Stimulated activated effector memory CD8-positive, alpha-beta T cell treated with anti-CD3 and anti-CD28 coated beads, Interleukin-12 subunit alpha, Interleukin-12 subunit beta, amount 100 ng/mL, for 72 hours (primary cell): ENCODE measurements around the gene ADAMTS14.
"Not testable (repeated sequence)": the region's sequence is repeated elsewhere in the genome, so short reads cannot be mapped to it uniquely, and the experiment has no call there.

ENCODE experiments used
- ATAC-seq: fragments of 150-1000 bp; cut with Tn5 transposase; 2 replicates; pipeline ENCODE4 v1.10.0; 2021
- DNase-seq, 2 donors: peaks; one replicate each; pipeline ENCODE4 v3.0.0; 2021 to 2022; ENCODE audit warnings: low spot score in 2 of 2
- H3K27ac Mint-ChIP-seq: one replicate; pipeline ENCODE4 v1.8.0; 2022; ENCODE audit warnings: mild to moderate bottlenecking, mixed read lengths
- H3K36me3 Mint-ChIP-seq: one replicate; pipeline ENCODE4 v1.8.0; 2022; ENCODE audit warnings: mild to moderate bottlenecking, mixed read lengths
- H3K4me1 Mint-ChIP-seq: one replicate; pipeline ENCODE4 v1.8.0; 2022; ENCODE audit warnings: mixed read lengths
- H3K4me3 Mint-ChIP-seq: one replicate; pipeline ENCODE4 v1.8.0; 2022; ENCODE audit warnings: mild to moderate bottlenecking, mixed read lengths
- H3K9me3 Mint-ChIP-seq: one replicate; pipeline ENCODE4 v1.8.0; 2022; ENCODE audit warnings: mixed read lengths

The ADAMTS14 gene

GRCh38 chr10:70664702-70665195, 7.6 kb upstream of the ADAMTS14 start:
- Mint-ChIP-seq H3K4me3 (no peak overlapping the region), H3K9me3 (no peaks in the 10 kb centered on the region), H3K36me3 (no peaks in the 10 kb centered on the region), H3K4me1 (peaks cover 21% of the 10 kb centered on the region), H3K27ac (peak overlapping the region; percentile 4)
- no peak for DNase-seq
- ATAC-seq, result peak; percentile 79

- Mint-ChIP-seq H3K4me3 (no peak overlapping the region), H3K36me3 (no peaks in the 10 kb centered on the region), H3K9me3 (no peaks in the 10 kb centered on the region), H3K4me1 (peaks cover 26% of the 10 kb centered on the region), H3K27ac (peak overlapping the region; percentile 55)
- no peak for DNase-seq
- peak; percentile 68 for ATAC-seq
These were observed 5.1 kb upstream of the ADAMTS14 start for GRCh38 chr10:70666960-70667798.

- DNase-seq, H3K9me3 Mint-ChIP-seq, H3K4me3 Mint-ChIP-seq, H3K36me3 Mint-ChIP-seq, ATAC-seq, H3K27ac Mint-ChIP-seq: not testable (repeated sequence)
- peaks cover 27% of the 10 kb centered on the region for H3K4me1 Mint-ChIP-seq
These were observed 4.5 kb upstream of the ADAMTS14 start for GRCh38 chr10:70667818-70668217.

- no peak for ATAC-seq
- H3K36me3 Mint-ChIP-seq, result no peaks in the 10 kb centered on the region
- no peak overlapping the region for H3K4me3 Mint-ChIP-seq
- no peaks in the 10 kb centered on the region for H3K9me3 Mint-ChIP-seq
- H3K4me1 Mint-ChIP-seq, result peaks cover 33% of the 10 kb centered on the region
- no peak overlapping the region for H3K27ac Mint-ChIP-seq
- DNase-seq, result no peak
These were observed 3.8 kb upstream of the ADAMTS14 start for GRCh38 chr10:70668454-70668970.

- DNase-seq (no peak), ATAC-seq (no peak)
- no peaks in the 10 kb centered on the region for H3K9me3 Mint-ChIP-seq
- no peak overlapping the region for H3K27ac Mint-ChIP-seq
- H3K36me3 Mint-ChIP-seq, result no peaks in the 10 kb centered on the region
- no peak overlapping the region for H3K4me3 Mint-ChIP-seq
- peaks cover 33% of the 10 kb centered on the region for H3K4me1 Mint-ChIP-seq
These were observed 3.3 kb upstream of the ADAMTS14 start for GRCh38 chr10:70669015-70669414.

- H3K9me3 Mint-ChIP-seq, result no peaks in the 10 kb centered on the region
- H3K4me3 Mint-ChIP-seq, result no peak overlapping the region
- ATAC-seq, result no peak
- H3K36me3 Mint-ChIP-seq, result no peaks in the 10 kb centered on the region
- H3K4me1 Mint-ChIP-seq, result peaks cover 25% of the 10 kb centered on the region
- H3K27ac Mint-ChIP-seq, result peak overlapping the region; percentile 55
- no peak for DNase-seq
These were observed 2.5 kb upstream of the ADAMTS14 start for GRCh38 chr10:70669732-70670317.

- no peak overlapping the region for H3K27ac Mint-ChIP-seq
- ATAC-seq (no peak), DNase-seq (no peak)
- H3K9me3 Mint-ChIP-seq, result no peaks in the 10 kb centered on the region
- H3K4me3 Mint-ChIP-seq, result peak overlapping the region; percentile 67
- H3K36me3 Mint-ChIP-seq, result no peaks in the 10 kb centered on the region
- H3K4me1 Mint-ChIP-seq, result peaks cover 22% of the 10 kb centered on the region
These were observed 614 bp upstream of the ADAMTS14 start for GRCh38 chr10:70671619-70672164.

- ATAC-seq, result no peak
- Mint-ChIP-seq H3K9me3 (no peaks in the 10 kb centered on the region), H3K27ac (no peak overlapping the region), H3K4me1 (peaks cover 13% of the 10 kb centered on the region), H3K36me3 (no peaks in the 10 kb centered on the region), H3K4me3 (peak overlapping the region; percentile 70)
- DNase-seq, result no peak
These were observed 980 bp downstream of the ADAMTS14 start for GRCh38 chr10:70673043-70673928.

- Mint-ChIP-seq H3K36me3 (no peaks in the 10 kb centered on the region), H3K4me1 (peaks cover 13% of the 10 kb centered on the region), H3K9me3 (no peaks in the 10 kb centered on the region), H3K4me3 (peak overlapping the region; percentile 70), H3K27ac (no peak overlapping the region)
- DNase-seq (no peak), ATAC-seq (no peak)
These were observed 1.7 kb downstream of the ADAMTS14 start for GRCh38 chr10:70673929-70674559.

- H3K4me3 Mint-ChIP-seq, result no peak overlapping the region
- DNase-seq (no peak), ATAC-seq (no peak)
- no peak overlapping the region for H3K27ac Mint-ChIP-seq
- no peaks in the 10 kb centered on the region for H3K36me3 Mint-ChIP-seq
- peaks cover 13% of the 10 kb centered on the region for H3K4me1 Mint-ChIP-seq
- no peaks in the 10 kb centered on the region for H3K9me3 Mint-ChIP-seq
These were observed 2.5 kb downstream of the ADAMTS14 start for GRCh38 chr10:70674560-70675495.

GRCh38 chr10:70675496-70676161, 3.3 kb downstream of the ADAMTS14 start:
- Mint-ChIP-seq H3K4me3 (no peak overlapping the region), H3K36me3 (no peaks in the 10 kb centered on the region), H3K27ac (no peak overlapping the region), H3K4me1 (peaks cover 13% of the 10 kb centered on the region), H3K9me3 (no peaks in the 10 kb centered on the region)
- no peak for ATAC-seq
- no peak for DNase-seq

- no peak overlapping the region for H3K4me3 Mint-ChIP-seq
- peaks cover 13% of the 10 kb centered on the region for H3K4me1 Mint-ChIP-seq
These were observed 4.2 kb downstream of the ADAMTS14 start for GRCh38 chr10:70676511-70676910.

GRCh38 chr10:70677016-70677415, 4.7 kb downstream of the ADAMTS14 start:
- DNase-seq (no peak), ATAC-seq (no peak)
- no peak overlapping the region for H3K4me3 Mint-ChIP-seq
- H3K4me1 Mint-ChIP-seq, result peaks cover 12% of the 10 kb centered on the region
- no peaks in the 10 kb centered on the region for H3K9me3 Mint-ChIP-seq
- H3K27ac Mint-ChIP-seq, result no peak overlapping the region
- H3K36me3 Mint-ChIP-seq, result no peaks in the 10 kb centered on the region

More at GRCh38 chr10:70676511-70676910, 4.2 kb downstream of the ADAMTS14 start:
- Mint-ChIP-seq H3K9me3 (no peaks in the 10 kb centered on the region), H3K36me3 (no peaks in the 10 kb centered on the region), H3K27ac (no peak overlapping the region)
- ATAC-seq (no peak), DNase-seq (no peak)
